ENCODE data around the gene AHR. TPM values are rescaled to one million over a fixed set of nuclear protein-coding genes. Genes with fewer than 3 reads are reported as not detected.
"Not testable (repeated sequence)": the region's sequence is repeated elsewhere in the genome, so short reads cannot be mapped to it uniquely, and the experiment has no call there.

The AHR gene
- total and polyA plus RNA-seq, 2 donors (not counting 3 experiments of a cell fraction or from before 2014, with no cell fraction given), result 4.8 to 31.8 TPM

- H3K79me2 ChIP-seq (ENCODE audit: control insufficient read depth, insufficient read depth, low read length), result no peaks in the 10 kb centered on the region
- no peaks in the 10 kb centered on the region for H3K9me3 ChIP-seq (replicated peaks; ENCODE audit: control insufficient read depth, insufficient read depth, low read length)
- no peak overlapping the region for H3K9ac ChIP-seq (replicated peaks; ENCODE audit: extremely low read depth, insufficient read depth, low read length)
- TF ChIP-seq POLR2A (IDR thresholded peaks at IDR 0.05; ENCODE audit: low read depth, low read length) (no peak), POLR2AphosphoS5 (IDR thresholded peaks at IDR 0.05; ENCODE audit: insufficient read depth, low read depth, low read length) (no peak), GATA2 (IDR thresholded peaks at IDR 0.05; ENCODE audit: insufficient read depth, insufficient read length, low read depth, low read length) (no peak), EZH2 (IDR thresholded peaks at IDR 0.05; ENCODE audit: borderline replicate concordance, low read depth, low read length, severe bottlenecking) (no peak), CTCF (IDR thresholded peaks at IDR 0.05; ENCODE audit: extremely low read depth in 1 of 2, insufficient read depth in 1 of 2, low read depth in 1 of 2, low read length in 2 of 2) (no peak)
- no peak overlapping the region for H3K4me2 ChIP-seq (ENCODE audit: insufficient read depth, low read length)
- dilution Hi-C loops (cut with MboI; ENCODE audit: extremely low pct_ligation_motif_present, low sequenced_read_pairs), result no loop called here
- no peaks in the 10 kb centered on the region for H3K36me3 ChIP-seq (ENCODE audit: control insufficient read depth in 2 of 2, extremely low read depth in 1 of 2, insufficient read depth in 2 of 2, low read length in 2 of 2)
- no peak overlapping the region for H3K27ac ChIP-seq (ENCODE audit: insufficient read depth, low read depth, low read length)
- no peak for DNase-seq (ENCODE audit: low read depth, low spot score)
- no TSS peak for BruUV-seq (replicated peaks)
- no peaks in the 10 kb centered on the region for H3K4me1 ChIP-seq (ENCODE audit: control insufficient read depth, extremely low read depth, insufficient read depth, low read length)
- H4K20me1 ChIP-seq (replicated peaks; ENCODE audit: control insufficient read depth, extremely low read depth, insufficient read depth, low read length), result no peaks in the 10 kb centered on the region
- FAIRE-seq, result no peak
- no peak overlapping the region for H3K4me3 ChIP-seq (replicated peaks in 1 of 3; ENCODE audit: insufficient read depth in 1 of 3, low read depth in 1 of 3, low read length in 3 of 3)
- no peaks in the 10 kb centered on the region for H3K27me3 ChIP-seq (ENCODE audit: control insufficient read depth in 2 of 2, insufficient read depth in 2 of 2, low read length in 2 of 2)
- H2AFZ ChIP-seq (ENCODE audit: low read depth, low read length), result no peak overlapping the region
- POLR2A ChIA-PET, result no interaction called here
- H3K9me1 ChIP-seq (replicated peaks; ENCODE audit: control insufficient read depth, extremely low read depth, insufficient read depth, low read length), result no peaks in the 10 kb centered on the region
- intact Hi-C loops (cut with micrococcal nuclease), result no loop called here
- CTCF ChIA-PET, result interaction anchor here (0.9 kb wide), 1 partner anchor 398 kb away, joined by 3 read pairs; no protein-coding TSS in a partner anchor
These were observed 82.5 kb downstream of the AHR start for GRCh38 chr7:17380736-17381662.

GRCh38 chr7:17382408-17383354 is 84.2 kb downstream of the AHR start:
- CTCF ChIA-PET; H3K36me3 ChIP-seq (ENCODE audit: control insufficient read depth in 2 of 2, extremely low read depth in 1 of 2, insufficient read depth in 2 of 2, low read length in 2 of 2); FAIRE-seq; H3K27ac ChIP-seq (ENCODE audit: insufficient read depth, low read depth, low read length); H3K4me3 ChIP-seq (replicated peaks in 1 of 3; ENCODE audit: insufficient read depth in 1 of 3, low read depth in 1 of 3, low read length in 3 of 3); H4K20me1 ChIP-seq (replicated peaks; ENCODE audit: control insufficient read depth, extremely low read depth, insufficient read depth, low read length); H2AFZ ChIP-seq (ENCODE audit: low read depth, low read length); H3K79me2 ChIP-seq (ENCODE audit: control insufficient read depth, insufficient read depth, low read length); H3K4me1 ChIP-seq (ENCODE audit: control insufficient read depth, extremely low read depth, insufficient read depth, low read length); intact Hi-C loops (cut with micrococcal nuclease); DNase-seq (ENCODE audit: low read depth, low spot score); POLR2A ChIA-PET; H3K9me1 ChIP-seq (replicated peaks; ENCODE audit: control insufficient read depth, extremely low read depth, insufficient read depth, low read length); BruUV-seq (replicated peaks); dilution Hi-C loops (cut with MboI; ENCODE audit: extremely low pct_ligation_motif_present, low sequenced_read_pairs); H3K4me2 ChIP-seq (ENCODE audit: insufficient read depth, low read length); H3K9ac ChIP-seq (replicated peaks; ENCODE audit: extremely low read depth, insufficient read depth, low read length); H3K27me3 ChIP-seq (ENCODE audit: control insufficient read depth in 2 of 2, insufficient read depth in 2 of 2, low read length in 2 of 2); H3K9me3 ChIP-seq (replicated peaks; ENCODE audit: control insufficient read depth, insufficient read depth, low read length): not testable (repeated sequence)

Measured in endothelial cell of umbilical vein (primary cell).